Raji (cell line): Measurements from ENCODE around the gene RPP40.

Experiments
- POLR2A ChIP-seq: IDR thresholded peaks from 2 replicates; pipeline ENCODE4 v1.6.1; 2011; ENCODE audit warnings: low read depth, low read length, control low read depth; ENCODE audit not compliant: insufficient read depth

RPP40 gene

GRCh38 chr6:4977468-4977867 is 26.4 kb downstream of the RPP40 start:
- TF ChIP-seq POLR2A = no peak

GRCh38 chr6:4975506-4975905 is 28.3 kb downstream of the RPP40 start:
- TF ChIP-seq POLR2A = no peak

GRCh38 chr6:4974962-4975361 is 28.9 kb downstream of the RPP40 start:
- no peak for TF ChIP-seq POLR2A

- no peak for TF ChIP-seq POLR2A
Measured at GRCh38 chr6:4973982-4974745, 29.7 kb downstream of the RPP40 start.

GRCh38 chr6:4973415-4973814 is 30.4 kb downstream of the RPP40 start:
- TF ChIP-seq POLR2A = no peak

- no peak for TF ChIP-seq POLR2A
Measured at GRCh38 chr6:4972438-4972837, 31.4 kb downstream of the RPP40 start.

GRCh38 chr6:4971851-4972250 is 32.0 kb downstream of the RPP40 start:
- no peak for TF ChIP-seq POLR2A

- no peak for TF ChIP-seq POLR2A
Measured at GRCh38 chr6:4970739-4971395, 33.0 kb downstream of the RPP40 start.

- no peak for TF ChIP-seq POLR2A
Measured at GRCh38 chr6:4969609-4970285, 34.1 kb downstream of the RPP40 start.

GRCh38 chr6:4967301-4968030 is 36.4 kb downstream of the RPP40 start:
- TF ChIP-seq POLR2A = no peak

- no peak for TF ChIP-seq POLR2A
Measured at GRCh38 chr6:4965562-4966389, 38.1 kb downstream of the RPP40 start.

GRCh38 chr6:4964675-4965561 is 38.9 kb downstream of the RPP40 start:
- TF ChIP-seq POLR2A = no peak

GRCh38 chr6:4962905-4963304 is 40.9 kb downstream of the RPP40 start:
- no peak for TF ChIP-seq POLR2A
